K562 (cell line): Measurements from ENCODE around the gene DOCK3. TPM values are rescaled to one million over a fixed set of nuclear protein-coding genes. Genes with fewer than 3 reads are reported as not detected.
"Not testable (repeated sequence)": the region's sequence is repeated elsewhere in the genome, so short reads cannot be mapped to it uniquely, and the experiment has no call there.

Experiments used
- ATAC-seq: fragments of 200-7000 bp; cut with Tn5 transposase; 3 replicates; pipeline ENCODE4 v1.9.1; 2020; ENCODE audit warnings: moderate library complexity
- BruUV-seq: library from RNA; stranded (reverse); fragments of 400-500 nt; replicated peaks from 2 replicates; lab custom pipeline; 2021; lab: Mats Ljungman, UMichigan
- CTCF ChIA-PET: fragments of 300-600 bp; formaldehyde crosslinking; extraction: SDS; loops from one replicate; lab custom pipeline; 2021; ENCODE audit warnings: low intra/inter-chr PET ratio; lab: Yijun Ruan, JAX
- POLR2A ChIA-PET: fragments of 300-600, 350-650 bp; sonication (Branson Sonifier 250); formaldehyde crosslinking; extraction: SDS; loops from one replicate; lab custom pipeline; 2021; ENCODE audit warnings: antibody characterized with exemption, inconsistent platforms; lab: Yijun Ruan, JAX
- DNase-seq, 4 experiments: peaks; one replicate each; pipeline versions ENCODE4 v3.0.0 to v3.0.0-alpha.2; 2011 to 2018; ENCODE audit warnings: low spot score in 3 of 4, mixed read lengths in 3 of 4; ENCODE audit errors: extremely low read depth in 1 of 4
- FAIRE-seq: peaks from 2 replicates; lab custom pipeline; 2011; peaks lifted over from hg19 to GRCh38; lab: Jason Lieb, UNC
- H2AFZ ChIP-seq: 2 replicates; pipeline ENCODE4 v1.6.0; 2011; ENCODE audit warnings: low read depth, low read length, control low read depth, inconsistent platforms
- H3K27ac ChIP-seq: fragments of 200-600 bp; 3 replicates; pipeline ENCODE4 v1.8.0; 2011; ENCODE audit warnings: low read depth, mild to moderate bottlenecking, control low read depth, inconsistent platforms, low read length, moderate library complexity, mixed read lengths; ENCODE audit errors: extremely low read depth
- H3K27me3 ChIP-seq, 2 experiments: fragments of 300-600 bp in 1 of 2; 2 replicates in 1 of 2; 3 replicates in 1 of 2; pipeline versions ENCODE4 v1.6.0 to v1.8.0; 2011; ENCODE audit warnings: inconsistent platforms in 2 of 2, low read length in 2 of 2, mild to moderate bottlenecking in 1 of 2, mixed read lengths in 1 of 2, moderate library complexity in 1 of 2; ENCODE audit not compliant: control insufficient read depth in 2 of 2, insufficient read depth in 2 of 2
- H3K36me3 ChIP-seq: fragments of 300-600 bp; 3 replicates; pipeline ENCODE4 v1.8.0; 2011; ENCODE audit warnings: mild to moderate bottlenecking, low read length, inconsistent platforms; ENCODE audit not compliant: control insufficient read depth, insufficient read depth
- H3K4me1 ChIP-seq, 2 experiments: fragments of 200-600 bp in 1 of 2; replicated peaks in 1 of 2; 2 replicates in 1 of 2; 3 replicates in 1 of 2; pipeline versions ENCODE4 v1.5.1 to v1.8.0; 2011; ENCODE audit warnings: inconsistent platforms in 2 of 2, low read length in 2 of 2, mild to moderate bottlenecking in 1 of 2, mixed read lengths in 1 of 2, moderate library complexity in 1 of 2; ENCODE audit not compliant: control insufficient read depth in 2 of 2, insufficient read depth in 2 of 2
- H3K4me2 ChIP-seq: 2 replicates; pipeline ENCODE4 v1.6.1; 2011; ENCODE audit warnings: low read length, control low read depth, inconsistent platforms, mixed read lengths; ENCODE audit not compliant: insufficient read depth
- H3K4me3 ChIP-seq: fragments of 200-600 bp; sonication (generic), shearing (Covaris generic); 2 replicates; pipeline ENCODE4 v1.5.1; 2016; ENCODE audit warnings: control low read depth, inconsistent platforms
- H3K79me2 ChIP-seq: fragments of 200-600 bp; 3 replicates; pipeline ENCODE4 v1.8.0; 2011; ENCODE audit warnings: low read length, inconsistent platforms; ENCODE audit not compliant: control insufficient read depth, insufficient read depth
- H3K9ac ChIP-seq, 2 experiments: 2 replicates each; pipeline versions ENCODE4 v1.6.0 to v1.6.1; 2011; ENCODE audit warnings: low read depth in 2 of 2, low read length in 2 of 2, control low read depth in 1 of 2, inconsistent platforms in 1 of 2, mild to moderate bottlenecking in 1 of 2, mixed read lengths in 1 of 2; ENCODE audit not compliant: insufficient read depth in 1 of 2
- H3K9me1 ChIP-seq: one replicate; pipeline ENCODE4 v1.6.0; 2011; ENCODE audit warnings: inconsistent platforms, mild to moderate bottlenecking, low read length, moderate library complexity; ENCODE audit not compliant: control insufficient read depth, insufficient read depth
- H3K9me3 ChIP-seq: replicated peaks from 2 replicates; pipeline ENCODE4 v1.5.1; 2011; ENCODE audit warnings: low read depth, low read length, inconsistent platforms; ENCODE audit not compliant: control insufficient read depth, insufficient read depth
- H4K20me1 ChIP-seq: replicated peaks from 2 replicates; pipeline ENCODE4 v1.6.1; 2011; ENCODE audit warnings: low read length, inconsistent platforms, mixed read lengths; ENCODE audit not compliant: control insufficient read depth, insufficient read depth
- DLX4 ChIP-seq: fragments of 250-450 bp; sonication (Bioruptor Pico); IDR thresholded peaks from 2 replicates; pipeline ENCODE4 v1.6.1; 2021; ENCODE audit warnings: mild to moderate bottlenecking
- ESRRA ChIP-seq: fragments of 450-650 bp; IDR thresholded peaks from 2 replicates; pipeline ENCODE4 v1.6.1; 2014; ENCODE audit warnings: low read depth, mild to moderate bottlenecking, moderate library complexity, borderline replicate concordance
- KDM1A ChIP-seq, 2 experiments: fragments of 450-650 bp; IDR thresholded peaks; 2 replicates each; pipeline ENCODE4 v1.6.1; 2016; ENCODE audit warnings: mild to moderate bottlenecking in 2 of 2
- MCM3 ChIP-seq: fragments of 450-650 bp; IDR thresholded peaks from 2 replicates; pipeline ENCODE4 v1.6.1; 2016
- MEIS2 ChIP-seq: fragments of 450-650 bp; IDR thresholded peaks from 2 replicates; pipeline ENCODE4 v1.6.1; 2014; ENCODE audit warnings: mild to moderate bottlenecking; ENCODE audit not compliant: partially characterized antibody
- NRF1 ChIP-seq, 2 experiments: fragments of 450-650 bp; IDR thresholded peaks in 1 of 2; conservative IDR thresholded peaks in 1 of 2; 2 replicates each; pipeline ENCODE4 v1.6.1; 2014; ENCODE audit warnings: mild to moderate bottlenecking in 2 of 2
- POLR3A ChIP-seq: IDR thresholded peaks from 2 replicates; pipeline ENCODE4 v1.6.1; 2011; ENCODE audit warnings: borderline replicate concordance, mild to moderate bottlenecking, moderate library complexity; ENCODE audit not compliant: insufficient read length, insufficient read depth; ENCODE audit errors: extremely low read depth
- SAFB2 ChIP-seq: fragments of 200-400 bp; formaldehyde crosslinking; IDR thresholded peaks from 2 replicates; pipeline ENCODE4 v1.6.1; 2018; ENCODE audit warnings: borderline replicate concordance, low read length, low read depth, moderate library complexity; ENCODE audit not compliant: severe bottlenecking
- TRIM24 ChIP-seq, 2 experiments: fragments of 450-650 bp; IDR thresholded peaks; 2 replicates each; pipeline ENCODE4 v1.6.1; 2016
- XRCC4 ChIP-seq: IDR thresholded peaks from one replicate; pipeline ENCODE4 v1.6.1; 2011; ENCODE audit not compliant: insufficient read depth, insufficient read length; ENCODE audit errors: extremely low read depth
- ZNF12 ChIP-seq: sonication (generic); formaldehyde crosslinking; IDR thresholded peaks from 2 replicates; pipeline ENCODE4 v1.4.0; 2020; ENCODE audit warnings: mild to moderate bottlenecking, missing genetic modification reagents
- WGBS: fragments of 100-300 bp; shearing (Covaris generic); methylation state at CpG from one replicate; pipeline ENCODE4 v1.1.6; 2016; ENCODE audit warnings: low coverage, mixed read lengths; ENCODE audit not compliant: insufficient coverage; ENCODE audit errors: missing lambda C conversion rate; 5-methylcytosine and 5-hydroxymethylcytosine counted together
- in situ Hi-C: fragments of 300-500 bp; cut with MboI; formaldehyde crosslinking; loops from 4 replicates; pipeline ENCODE4 v1.15.0; 2018; ENCODE audit warnings: inconsistent platforms, mixed read lengths
- intact Hi-C: fragments of 100-400 bp; cut with micrococcal nuclease; formaldehyde crosslinking; loops from 2 replicates; pipeline ENCODE4 v1.14.2; 2022
- polyA plus RNA-seq, 8 experiments: library from polyadenylated mRNA; depleted of rRNA in 4 of 8; stranded (reverse) in 5 of 8; unstranded in 3 of 8; fragments of >200 nt; fragmentation: Nextera tagmentation in 2 of 8; fragmentation: Illumina TruSeq in 1 of 8; extraction: Ambion mirVana in 2 of 8; extraction: Trizol in 1 of 8; gene quantifications; 2 replicates each; pipeline versions ENCODE4 v1.2.1 to v1.2.3, GENCODE V29; 2011 to 2014; ENCODE audit warnings: inconsistent platforms in 1 of 8, missing spikeins in 1 of 8
- total RNA-seq, 7 experiments: library from RNA; depleted of rRNA in 6 of 7; stranded (reverse); fragments of >200 nt in 6 of 7; fragmentation: Illumina TruSeq in 2 of 7; extraction: Trizol in 2 of 7; gene quantifications; 2 replicates each; pipeline versions ENCODE4 v1.2.1 to v1.2.3, GENCODE V29; 2011 to 2021; ENCODE audit warnings: low replicate concordance in 1 of 7
- TF ChIP-seq, protein P1 (sequence below): sonication (generic); formaldehyde crosslinking; IDR thresholded peaks from 2 replicates; pipeline ENCODE4 v1.8.0; 2022; ENCODE audit warnings: mild to moderate bottlenecking, low read depth, missing genetic modification reagents

The DOCK3 gene
- total and polyA plus RNA-seq, 9 of the 15 experiments (the other 6 are each of a cell fraction or from before 2014, with no cell fraction given), result under 0.01 to 0.03 (median 0.01) TPM; not detected in 4

- no TSS peak for BruUV-seq
- Histone ChIP-seq H3K9me3 (no peaks in the 10 kb centered on the region), H3K27ac (no peak overlapping the region), H3K27me3 (no peaks in the 10 kb centered on the region), H3K9me1 (no peaks in the 10 kb centered on the region), H3K4me2 (no peak overlapping the region), H2AFZ (no peak overlapping the region), H3K79me2 (no peaks in the 10 kb centered on the region), H3K4me1 (no peaks in the 10 kb centered on the region), H3K36me3 (no peaks in the 10 kb centered on the region), H3K9ac (no peak overlapping the region), H4K20me1 (no peaks in the 10 kb centered on the region), H3K4me3 (no peak overlapping the region)
- no peak for FAIRE-seq
- POLR2A ChIA-PET, result no interaction called here
- WGBS, result 0% methylated on average over 1 of the region's 2 CpGs
- DNase-seq, result no peak
- ATAC-seq, result no peak
- intact Hi-C loops (no loop called here), in situ Hi-C loops (no loop called here)
- CTCF ChIA-PET, result interaction anchor here (1.3 kb wide), 1 partner anchor 400 kb away, joined by 4 read pairs; no protein-coding TSS in a partner anchor
- TF ChIP-seq POLR3A, result no peak
- TF ChIP-seq, protein P1, sequence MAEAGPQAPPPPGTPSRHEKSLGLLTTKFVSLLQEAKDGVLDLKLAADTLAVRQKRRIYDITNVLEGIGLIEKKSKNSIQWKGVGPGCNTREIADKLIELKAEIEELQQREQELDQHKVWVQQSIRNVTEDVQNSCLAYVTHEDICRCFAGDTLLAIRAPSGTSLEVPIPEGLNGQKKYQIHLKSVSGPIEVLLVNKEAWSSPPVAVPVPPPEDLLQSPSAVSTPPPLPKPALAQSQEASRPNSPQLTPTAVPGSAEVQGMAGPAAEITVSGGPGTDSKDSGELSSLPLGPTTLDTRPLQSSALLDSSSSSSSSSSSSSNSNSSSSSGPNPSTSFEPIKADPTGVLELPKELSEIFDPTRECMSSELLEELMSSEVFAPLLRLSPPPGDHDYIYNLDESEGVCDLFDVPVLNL, result no peak
- TF ChIP-seq XRCC4, result no peak
- no peak for TF ChIP-seq MEIS2
- TF ChIP-seq KDM1A (IDR thresholded peaks at IDR 0.05), result no peak
- TF ChIP-seq SAFB2, result no peak
- TF ChIP-seq ZNF12 (CRISPR knock-in tag), result no peak
- no peak for TF ChIP-seq NRF1 (conservative IDR thresholded peaks at IDR 0.05 in 1 of 2, IDR thresholded peaks at IDR 0.05 in 1 of 2)
- TF ChIP-seq TRIM24 (IDR thresholded peaks at IDR 0.05), result no peak
- no peak for TF ChIP-seq DLX4 (CRISPR knock-in tag)
- no peak for TF ChIP-seq MCM3
- no peak for TF ChIP-seq ESRRA
Measured at GRCh38 chr3:50972029-50972428, 297.3 kb downstream of the DOCK3 start.

GRCh38 chr3:50978586-50978985 is 303.9 kb downstream of the DOCK3 start:
- H3K9ac ChIP-seq, H3K36me3 ChIP-seq, H3K9me3 ChIP-seq, H3K27me3 ChIP-seq, FAIRE-seq, H3K4me3 ChIP-seq, ATAC-seq, in situ Hi-C loops, H3K4me1 ChIP-seq, H2AFZ ChIP-seq, H3K27ac ChIP-seq, DNase-seq, H3K4me2 ChIP-seq, POLR2A ChIA-PET, intact Hi-C loops, H3K9me1 ChIP-seq, H3K79me2 ChIP-seq, H4K20me1 ChIP-seq, CTCF ChIA-PET, BruUV-seq: not testable (repeated sequence)
- WGBS, result 2% methylated on average over 9 of the region's 18 CpGs
